Adrenal gland (tissue), 12 donors: ENCODE data around the gene RAVER1. TPM values are rescaled to one million over a fixed set of nuclear protein-coding genes. Genes with fewer than 3 reads are reported as not detected.

ENCODE experiments used
- DNase-seq, 7 donors: peaks; one replicate each; pipeline ENCODE4 v3.0.0-alpha.2; 2019 to 2020
- H3K27ac ChIP-seq, 5 donors: fragments of 200-600 bp; sonication (generic) in 4 of 5; 1 replicate in 3 of 5; 2 replicates in 2 of 5; pipeline versions ENCODE4 v1.5.1 to v1.8.0; 2016 to 2020; ENCODE audit warnings: mild to moderate bottlenecking in 1 of 5
- H3K27me3 ChIP-seq: fragments of 200-600 bp; 2 replicates; pipeline ENCODE4 v1.8.0; 2021
- H3K36me3 ChIP-seq, 2 donors: fragments of 200-600 bp; replicated peaks in 1 of 2; 1 replicate in 1 of 2; 2 replicates in 1 of 2; pipeline versions ENCODE4 v1.5.1 to v1.8.0; 2018 to 2022
- H3K4me1 ChIP-seq, 2 donors: fragments of 200-600 bp; replicated peaks in 1 of 2; 1 replicate in 1 of 2; 2 replicates in 1 of 2; pipeline versions ENCODE4 v1.5.1 to v1.8.0; 2018 to 2021
- H3K4me3 ChIP-seq, 4 donors: fragments of 200-600 bp; sonication (generic) in 3 of 4; one replicate each; pipeline ENCODE4 v1.5.1; 2016 to 2018
- H3K9me3 ChIP-seq, 3 donors: fragments of 200-600 bp; sonication (generic) in 1 of 3; replicated peaks in 1 of 3; 1 replicate in 2 of 3; 2 replicates in 1 of 3; pipeline versions ENCODE4 v1.5.1 to v1.8.0; 2016 to 2021
- CTCF ChIP-seq, 6 experiments: fragments of 450-650 bp in 4 of 6; fragments of 200-600 bp in 2 of 6; sonication (generic) in 1 of 6; IDR thresholded peaks; 1 replicate in 5 of 6; 2 replicates in 1 of 6; pipeline versions ENCODE4 v1.5.1 to v1.8.0; 2016 to 2021; ENCODE audit warnings: antibody characterized with exemption in 6 of 6, mild to moderate bottlenecking in 2 of 6, moderate library complexity in 1 of 6
- POLR2A ChIP-seq, 2 donors: fragments of 450-650 bp; IDR thresholded peaks; one replicate each; pipeline ENCODE4 v1.6.1; 2017; ENCODE audit warnings: antibody characterized with exemption in 2 of 2, mild to moderate bottlenecking in 2 of 2, moderate library complexity in 1 of 2
- WGBS, 4 donors: extraction: QIAGEN DNeasy Blood & Tissue Kit in 2 of 4; methylation state at CpG; one replicate each; pipeline versions ENCODE4 v1.1.5 to v1.1.7; 2013 to 2017; 5-methylcytosine and 5-hydroxymethylcytosine counted together
- intact Hi-C, 2 donors: fragments of 100-400 bp; cut with DNase I; formaldehyde crosslinking; loops; one replicate each; pipeline versions ENCODE4 v1.14.1 to v1.15.0; 2022 to 2023
- polyA plus RNA-seq, 3 donors: library from polyadenylated mRNA; stranded (reverse); fragments of 200-250 nt in 2 of 3; fragments of 350-450 nt in 1 of 3; fragmentation: Illumina TruSeq in 1 of 3; extraction: RNeasy Lipid Tissue Mini Kit (QIAGEN cat#74804) in 1 of 3; gene quantifications; one replicate each; pipeline ENCODE4 v1.2.3, GENCODE V29; 2013 to 2014
- total RNA-seq, 9 donors: library from RNA; depleted of rRNA in 4 of 9; stranded (reverse); fragments of >200 nt in 4 of 9; fragments of 120-200 nt in 1 of 9; fragmentation: NEBNext Ultra II Directional in 1 of 9; extraction: Animal tissue kit (Norgen Biotek cat#: 25700) in 1 of 9; gene quantifications; one replicate each; pipeline versions ENCODE4 v1.1.0 to v1.2.4, GENCODE V29; 2013 to 2023
- donor health status: healthy with polysubstance abuse.
- donor health status: Bipolar disorder and iron deficiency.
- donor health status: DM: yes; HTN: yes; CAD: no.
- donor health status: DM: no; HTN: no; CAD: no.
- donor health status: DM: no; HTN: no; CAD: no.
- donor health status: DM: yes; HTN: yes; CAD: no.

Gene RAVER1
- total and polyA plus RNA-seq, 12 donors, result 4.1 to 42.7 (median 27.0) TPM

DNA sequence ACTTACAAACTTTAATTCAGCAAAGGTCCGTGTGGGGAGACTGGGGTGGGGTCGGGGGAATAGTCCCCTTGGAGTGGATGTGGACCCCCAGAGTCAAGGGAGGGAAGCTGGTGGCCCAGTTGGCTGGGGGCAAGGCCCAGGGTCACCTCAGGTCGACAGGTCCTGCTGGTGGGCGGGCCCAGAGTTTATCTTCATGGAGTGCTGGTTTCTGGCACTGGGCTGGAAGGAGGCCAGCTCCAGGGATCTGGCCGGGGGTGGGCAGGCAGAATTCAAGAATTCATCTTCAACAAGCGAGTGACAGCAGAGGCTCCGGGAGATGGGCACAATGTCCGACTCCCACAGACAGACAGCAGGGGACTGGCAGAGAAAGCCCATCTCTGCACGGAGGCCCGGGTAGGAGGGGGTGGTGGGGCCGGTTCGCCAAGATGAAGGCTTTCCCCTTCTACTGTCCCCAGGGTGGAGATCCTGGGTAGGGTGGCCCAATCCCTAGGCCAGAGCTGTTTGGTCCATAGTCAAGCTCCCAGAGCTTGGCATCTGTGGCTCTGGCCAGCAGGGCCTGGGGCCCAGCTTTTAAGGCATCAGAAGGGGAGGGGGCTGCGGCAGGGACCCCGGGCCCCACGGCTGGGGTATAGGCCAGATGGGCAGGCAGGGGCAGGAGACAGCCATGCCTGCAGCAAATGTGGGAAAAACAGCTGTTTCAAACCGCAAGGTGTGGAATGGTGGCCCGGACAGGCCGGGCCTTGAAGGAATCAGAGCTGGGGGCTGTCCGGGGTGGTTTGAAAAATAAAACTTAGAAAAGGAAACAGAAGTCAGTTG, 16.9 kb downstream of the RAVER1 start:
- Histone ChIP-seq H3K4me3 (no peak overlapping the region), H3K36me3 (peaks cover 0 to 48% of the 10 kb centered on the region in 2 donors), H3K9me3 (no peaks in the 10 kb centered on the region), H3K27ac (peak overlapping the region in 1 of 5 donors; percentile 70), H3K4me1 (peaks cover 7 to 12% of the 10 kb centered on the region in 2 donors), H3K27me3 (no peaks in the 10 kb centered on the region)
- WGBS, 4 donors, result 60 to 67% (median 64%) methylated on average over 15 to 19 of the region's 19 CpGs
- TF ChIP-seq CTCF (IDR thresholded peaks at IDR 0.05) (no peak), POLR2A (IDR thresholded peaks at IDR 0.05) (no peak)
- intact Hi-C loops, result no loop called here
- peak in 1 of 7 donors; percentile 57 for DNase-seq

DNA sequence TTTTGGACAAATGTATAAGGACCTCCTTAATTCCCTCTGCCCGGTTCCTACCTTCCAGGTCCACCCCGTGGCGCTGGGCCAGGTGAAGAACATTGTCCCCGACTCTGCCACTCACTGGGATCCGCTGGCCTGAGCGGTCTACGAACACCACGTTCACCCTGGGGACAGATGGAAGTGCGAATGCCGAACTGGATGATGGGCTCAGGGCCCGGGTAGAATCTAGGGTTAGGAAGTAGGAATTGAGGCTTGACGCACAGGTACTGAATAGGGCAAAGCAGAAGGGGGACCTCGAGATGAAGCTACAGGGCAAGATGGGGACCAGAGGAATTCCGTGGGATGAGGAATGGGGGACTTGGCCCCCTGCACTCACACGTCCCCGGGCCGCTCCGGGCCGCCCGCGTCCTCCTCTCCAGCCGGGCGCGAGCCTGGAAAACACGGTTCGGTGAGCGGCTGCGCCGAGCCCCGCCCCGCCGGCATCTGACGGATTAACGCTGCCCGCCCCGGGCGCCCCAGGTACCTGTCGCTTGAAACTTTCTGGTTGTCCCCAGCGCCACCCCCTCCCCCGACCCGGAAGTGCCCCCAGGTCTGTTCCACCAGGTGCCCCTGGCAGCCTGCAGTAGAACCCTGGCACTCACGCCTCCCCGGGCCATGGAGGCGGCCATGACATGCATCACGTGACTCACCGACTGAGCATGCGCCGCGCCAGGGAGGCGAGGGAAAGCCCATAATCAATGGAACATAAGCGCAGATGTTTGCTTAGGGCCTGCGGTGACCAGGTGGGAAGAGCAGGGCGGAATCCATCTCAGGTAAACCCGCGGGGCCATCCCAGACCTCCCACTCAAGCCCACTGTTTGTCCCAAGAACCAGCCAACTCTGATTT, 17.8 kb downstream of the RAVER1 start, which contains the start of gene FDX2:
Gene FDX2, minus strand, starts transcription at position 681 of the 880 bp plus-strand sequence. Its CDS starts 19 bp downstream, at position 662.
- intact Hi-C loops, result no loop called here
- peak; percentile 82 to 93 (median 89) for DNase-seq
- Histone ChIP-seq H3K9me3 (no peaks in the 10 kb centered on the region), H3K27ac (peak within 1 kb of the TSS in 2 of 5 donors; percentile 45 to 70), H3K4me3 (peak within 1 kb of the TSS; percentile 28 to 86 (median 82)), H3K4me1 (peaks cover 7 to 12% of the 10 kb centered on the region in 2 donors), H3K27me3 (no peaks in the 10 kb centered on the region), H3K36me3 (peaks cover 0 to 40% of the 10 kb centered on the region in 2 donors)
- TF ChIP-seq POLR2A (IDR thresholded peaks at IDR 0.05) (no peak), CTCF (IDR thresholded peaks at IDR 0.05) (no peak)
- 0 to 4% (median 1%) methylated on average over 11 to 55 of the region's 55 CpGs for WGBS, 4 donors

- 86 to 93% (median 92%) methylated on average over 11 to 24 of the region's 24 CpGs for WGBS, 4 donors
- intact Hi-C loops, result no loop called here
- Histone ChIP-seq H3K9me3 (no peaks in the 10 kb centered on the region), H3K27ac (no peak within 1 kb of the TSS), H3K36me3 (no peaks in the 10 kb centered on the region), H3K4me1 (peaks cover under 1 to 2% of the 10 kb centered on the region in 2 donors), H3K27me3 (no peaks in the 10 kb centered on the region), H3K4me3 (no peak within 1 kb of the TSS)
- TF ChIP-seq CTCF (IDR thresholded peaks at IDR 0.05) (no peak), POLR2A (IDR thresholded peaks at IDR 0.05) (no peak)
- DNase-seq, result no peak
These were observed 23.9 kb downstream of the RAVER1 start, which contains the start of gene ZGLP1 for GRCh38 chr19:10309423-10309822. ZGLP1 (minus strand) TSS chr19:10309815.

GRCh38 chr19:10306327-10306726, 27.0 kb downstream of the RAVER1 start:
- no peaks in the 10 kb centered on the region for H3K9me3 ChIP-seq
- intact Hi-C loops, result no loop called here
- TF ChIP-seq POLR2A (IDR thresholded peaks at IDR 0.05) (no peak), CTCF (IDR thresholded peaks at IDR 0.05) (no peak)
- no peak overlapping the region for H3K27ac ChIP-seq
- 77 to 89% (median 81%) methylated on average over 5 of the region's 5 CpGs for WGBS, 4 donors
- H3K36me3 ChIP-seq, result no peaks in the 10 kb centered on the region
- no peak for DNase-seq
- H3K27me3 ChIP-seq, result no peaks in the 10 kb centered on the region
- H3K4me1 ChIP-seq, result no peaks in the 10 kb centered on the region
- no peak overlapping the region for H3K4me3 ChIP-seq
